Fibroblast of pulmonary artery (primary cell): ENCODE measurements around the gene PKP1.

ENCODE experiments used
- DNase-seq: peaks from one replicate; pipeline ENCODE4 v3.0.0-alpha.2; 2010; ENCODE audit warnings: low read depth
- H3K4me3 ChIP-seq: replicated peaks from 2 replicates; pipeline ENCODE4 v1.5.1; 2011; ENCODE audit warnings: low read depth, mild to moderate bottlenecking, control low read depth, low read length, moderate library complexity
- TF ChIP-seq, protein P1 (sequence below): IDR thresholded peaks from 2 replicates; pipeline ENCODE4 v1.5.1; 2011; ENCODE audit warnings: mild to moderate bottlenecking, control low read depth, low read length, inconsistent platforms; ENCODE audit errors: missing control alignments

The PKP1 gene

DNA sequence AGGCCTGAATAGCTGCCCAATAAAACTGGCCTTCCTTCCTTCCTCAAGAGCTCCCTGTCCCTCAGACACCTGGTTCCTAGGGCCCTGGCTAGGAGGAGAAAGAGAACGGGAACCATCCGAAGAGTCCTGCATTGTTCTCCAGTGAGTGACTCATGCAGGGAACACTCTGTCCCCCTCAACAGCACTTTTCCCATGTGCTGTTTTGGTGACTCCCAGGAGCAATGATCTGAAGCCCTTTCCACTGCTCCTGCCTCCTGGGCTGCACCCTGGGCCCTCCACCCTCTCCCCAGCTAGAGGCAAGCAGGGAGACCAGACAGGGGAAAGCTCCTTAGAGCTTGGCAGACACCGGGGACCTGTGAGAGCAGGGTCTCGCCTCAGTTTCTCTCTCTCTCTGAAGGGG is 75.3 kb downstream of the PKP1 start:
- no peak overlapping the region for H3K4me3 ChIP-seq
- TF ChIP-seq, protein P1, sequence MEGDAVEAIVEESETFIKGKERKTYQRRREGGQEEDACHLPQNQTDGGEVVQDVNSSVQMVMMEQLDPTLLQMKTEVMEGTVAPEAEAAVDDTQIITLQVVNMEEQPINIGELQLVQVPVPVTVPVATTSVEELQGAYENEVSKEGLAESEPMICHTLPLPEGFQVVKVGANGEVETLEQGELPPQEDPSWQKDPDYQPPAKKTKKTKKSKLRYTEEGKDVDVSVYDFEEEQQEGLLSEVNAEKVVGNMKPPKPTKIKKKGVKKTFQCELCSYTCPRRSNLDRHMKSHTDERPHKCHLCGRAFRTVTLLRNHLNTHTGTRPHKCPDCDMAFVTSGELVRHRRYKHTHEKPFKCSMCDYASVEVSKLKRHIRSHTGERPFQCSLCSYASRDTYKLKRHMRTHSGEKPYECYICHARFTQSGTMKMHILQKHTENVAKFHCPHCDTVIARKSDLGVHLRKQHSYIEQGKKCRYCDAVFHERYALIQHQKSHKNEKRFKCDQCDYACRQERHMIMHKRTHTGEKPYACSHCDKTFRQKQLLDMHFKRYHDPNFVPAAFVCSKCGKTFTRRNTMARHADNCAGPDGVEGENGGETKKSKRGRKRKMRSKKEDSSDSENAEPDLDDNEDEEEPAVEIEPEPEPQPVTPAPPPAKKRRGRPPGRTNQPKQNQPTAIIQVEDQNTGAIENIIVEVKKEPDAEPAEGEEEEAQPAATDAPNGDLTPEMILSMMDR, result no peak
- DNase-seq, result peak; percentile 68

DNA sequence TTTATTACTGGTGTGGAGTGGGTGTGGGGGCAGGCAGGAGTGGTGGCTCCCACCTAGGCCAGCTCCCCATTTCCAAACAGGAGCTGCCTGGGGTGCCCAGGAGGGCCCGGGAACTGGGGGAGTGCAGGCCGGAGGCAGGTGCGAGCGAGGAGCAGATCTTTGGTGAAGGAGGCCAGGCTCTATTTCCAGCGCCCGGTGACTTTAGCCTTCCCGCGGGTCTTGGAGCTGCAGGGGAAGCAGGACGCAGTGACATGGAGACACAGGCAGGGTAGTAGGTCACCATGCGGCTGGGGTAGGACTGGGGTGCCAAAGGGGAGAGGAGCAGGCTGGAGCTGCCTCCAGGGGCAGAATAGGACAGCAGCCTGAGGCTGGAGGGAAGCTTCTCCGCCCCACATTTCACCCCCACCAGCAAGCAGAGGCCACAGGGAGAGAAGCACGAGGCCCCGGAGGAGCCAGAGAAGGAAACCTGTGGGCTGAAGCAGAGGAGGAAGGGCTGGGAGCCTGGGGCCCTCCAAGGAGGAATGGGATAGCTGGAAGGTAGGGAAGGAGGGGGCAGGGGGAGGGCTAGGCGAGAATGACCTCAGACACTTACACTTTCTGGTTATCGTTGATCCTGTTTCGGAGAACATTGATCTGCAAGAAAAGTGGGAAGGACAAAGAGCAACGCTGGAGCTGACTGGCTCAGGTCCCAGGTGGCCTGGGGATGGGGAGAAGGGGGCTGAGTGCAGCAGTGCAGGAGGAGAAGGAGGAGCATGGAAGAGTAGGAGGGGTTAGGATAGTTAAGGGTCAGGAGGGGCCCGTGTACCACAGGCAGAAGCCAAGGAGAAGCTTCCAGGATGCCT is 75.9 kb downstream of the PKP1 start:
- no peak overlapping the region for H3K4me3 ChIP-seq
- TF ChIP-seq, protein P1, result no peak
- DNase-seq, result no peak

DNA sequence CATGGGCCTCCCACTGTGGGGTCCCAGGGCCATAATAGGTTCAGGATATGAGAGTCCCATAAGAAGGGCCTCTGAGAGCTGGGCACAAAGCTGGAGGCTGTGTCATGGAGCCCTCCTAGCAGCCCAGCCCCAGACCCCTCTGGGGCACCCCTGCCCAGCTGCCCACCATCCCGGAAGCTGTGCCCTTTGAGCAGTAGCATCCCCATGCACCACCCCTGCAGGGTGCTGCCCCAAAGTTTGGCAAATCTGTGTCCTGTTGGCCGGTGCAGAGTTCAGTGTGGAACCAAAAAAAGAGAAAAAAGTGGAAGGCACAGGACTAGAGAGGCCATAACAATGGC is 76.5 kb downstream of the PKP1 start:
- TF ChIP-seq, protein P1, result no peak
- H3K4me3 ChIP-seq, result no peak overlapping the region
- DNase-seq, result no peak

DNA sequence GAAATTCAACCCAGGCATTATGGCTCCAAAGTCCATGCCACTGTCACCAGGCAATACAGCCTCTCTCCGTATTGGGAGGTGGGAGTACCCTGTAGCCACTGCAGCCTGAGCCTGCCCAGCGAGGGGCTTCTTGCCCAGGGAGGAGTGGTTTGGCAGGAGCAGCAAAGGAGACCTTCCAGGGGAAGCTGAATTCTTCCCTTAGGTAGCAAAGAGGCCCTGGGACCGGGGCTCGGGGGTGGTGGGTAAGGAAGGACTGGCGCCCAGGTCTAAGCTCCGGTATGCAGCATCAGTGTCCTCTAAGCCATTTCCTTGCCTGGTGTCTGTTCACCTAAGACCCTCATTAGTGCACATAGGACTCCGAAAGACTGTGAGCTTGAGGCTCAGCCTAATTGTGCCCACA is 77.2 kb downstream of the PKP1 start:
- H3K4me3 ChIP-seq, result no peak overlapping the region
- TF ChIP-seq, protein P1, result no peak
- no peak for DNase-seq

DNA sequence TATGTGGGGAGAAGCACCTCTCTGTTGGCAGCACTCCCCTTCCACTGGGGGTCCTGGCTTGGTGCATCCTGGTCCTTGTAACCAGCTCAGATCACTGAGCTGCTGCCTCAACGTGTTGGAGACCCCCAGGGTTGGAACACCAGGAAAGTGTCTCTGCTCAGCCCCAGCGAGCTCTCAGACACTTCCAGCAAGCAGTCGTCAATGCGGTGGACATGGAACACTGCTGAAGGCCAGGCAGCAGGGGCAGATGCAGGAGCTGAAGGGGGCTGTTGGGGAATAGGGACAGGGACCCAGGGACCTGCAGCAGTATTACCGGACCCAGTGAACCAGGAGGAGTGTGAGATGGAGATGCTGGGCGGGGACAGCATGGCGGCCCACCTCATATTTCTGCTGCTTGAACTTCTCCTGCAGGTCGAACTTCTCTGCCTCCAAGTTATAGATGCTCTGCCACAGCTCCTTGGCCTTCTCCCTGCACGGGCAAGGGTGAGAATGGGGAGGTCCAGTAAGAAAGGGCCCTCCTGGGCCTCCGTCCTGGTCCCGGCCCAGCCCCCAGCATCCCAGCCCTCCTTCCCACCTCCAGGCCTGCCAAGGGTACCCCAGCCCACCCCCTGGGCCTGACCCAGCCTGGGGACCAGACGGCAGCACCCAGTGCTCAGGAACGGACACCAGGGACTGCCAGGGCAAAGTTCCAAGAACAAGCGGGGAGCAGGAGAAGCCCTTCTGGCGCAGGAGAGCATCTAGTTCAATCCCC is 77.8 kb downstream of the PKP1 start:
- TF ChIP-seq, protein P1, result no peak
- DNase-seq, result no peak
- H3K4me3 ChIP-seq, result no peak overlapping the region

DNA sequence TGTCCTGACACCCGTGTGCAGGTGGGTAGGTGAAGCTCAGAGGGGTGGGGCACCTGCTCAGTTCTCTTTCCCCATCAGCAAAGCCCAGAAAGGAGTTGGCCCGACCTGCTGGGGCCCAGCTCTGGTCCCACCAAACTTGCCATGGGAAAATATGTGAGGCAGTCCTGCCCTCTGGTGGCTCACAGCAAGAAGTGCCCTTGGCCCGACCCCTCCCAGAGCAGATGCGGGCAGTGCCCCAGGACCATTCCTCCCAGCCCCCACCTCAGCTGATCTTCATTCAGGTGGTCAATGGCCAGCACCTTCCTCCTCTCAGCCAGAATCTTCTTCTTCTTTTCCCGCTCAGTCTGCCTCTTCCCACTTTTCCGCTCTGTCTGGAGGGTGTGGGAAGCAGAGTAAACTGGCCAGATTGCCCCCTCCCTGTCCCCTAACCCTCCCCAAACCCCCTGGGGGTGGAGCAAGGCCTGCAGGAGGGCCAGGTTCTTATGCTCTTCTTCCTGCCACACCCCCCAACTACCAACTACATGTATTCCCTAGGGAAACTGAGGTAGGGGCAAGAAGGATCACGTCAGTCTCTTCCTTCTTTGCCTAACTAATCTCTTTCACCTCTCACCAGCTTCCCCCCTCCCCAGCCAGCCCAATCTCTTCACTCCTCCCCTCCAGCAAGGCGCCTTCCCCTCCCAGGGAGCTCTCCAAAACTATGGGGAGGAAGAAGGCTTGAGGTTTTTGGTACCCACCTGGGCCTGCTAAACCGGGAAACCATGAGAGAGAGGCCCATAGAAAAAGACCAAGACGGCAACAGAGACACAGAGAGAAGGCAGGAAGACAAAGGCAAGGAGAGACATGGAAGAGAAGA is 78.6 kb downstream of the PKP1 start:
- no peak overlapping the region for H3K4me3 ChIP-seq
- DNase-seq, result peak; percentile 46
- TF ChIP-seq, protein P1, result peak; percentile 84
